ENCODE results near the gene SUPT6H. TPM values are rescaled to one million over a fixed set of nuclear protein-coding genes. Genes with fewer than 3 reads are reported as not detected.

Gene SUPT6H
- total RNA-seq, 4 donors from 2014 or later = 48.7 to 87.3 (median 71.9) TPM

- Histone ChIP-seq H3K9me3 (no peaks in the 10 kb centered on the region), H3K27ac (no peak overlapping the region), H3K4me3 (no peak overlapping the region), H3K27me3 (no peaks in the 10 kb centered on the region), H3K4me1 (no peaks in the 10 kb centered on the region), H3K36me3 (peaks cover 0 to 100% of the 10 kb centered on the region in 2 donors)
- 70% methylated on average over 5 of the region's 8 CpGs; no CpG with 5 or more reads in 1 of the 2 donors for WGBS, 2 donors (ENCODE audit: low coverage in 1 of 2)
- no peak for ATAC-seq
- TF ChIP-seq CTCF (IDR thresholded peaks at IDR 0.05) = no peak
- no peak for TF ChIP-seq POLR2AphosphoS5 (IDR thresholded peaks at IDR 0.05)
- TF ChIP-seq POLR2A (IDR thresholded peaks at IDR 0.05) = no peak
- TF ChIP-seq EP300 (IDR thresholded peaks at IDR 0.05) = no peak
Measured at GRCh38 chr17:28700278-28700677, 38.3 kb downstream of the SUPT6H start.

- WGBS, 2 donors (ENCODE audit: low coverage in 1 of 2) = 80 to 96% methylated on average over 4 of the region's 10 CpGs
- Histone ChIP-seq H3K36me3 (peaks cover 0 to 97% of the 10 kb centered on the region in 2 donors), H3K9me3 (no peaks in the 10 kb centered on the region), H3K27me3 (no peaks in the 10 kb centered on the region), H3K27ac (no peak overlapping the region), H3K4me3 (no peak overlapping the region), H3K4me1 (no peaks in the 10 kb centered on the region)
- TF ChIP-seq EP300 (IDR thresholded peaks at IDR 0.05) = no peak
- TF ChIP-seq POLR2A (IDR thresholded peaks at IDR 0.05) = no peak
- no peak for TF ChIP-seq POLR2AphosphoS5 (IDR thresholded peaks at IDR 0.05)
- TF ChIP-seq CTCF (IDR thresholded peaks at IDR 0.05) = no peak
- no peak for ATAC-seq
Measured at GRCh38 chr17:28700830-28701492, 39.0 kb downstream of the SUPT6H start.

- 46 to 66% methylated on average over 5 to 6 of the region's 10 CpGs for WGBS, 2 donors (ENCODE audit: low coverage in 1 of 2)
- ATAC-seq = no peak
- Histone ChIP-seq H3K4me3 (no peak overlapping the region), H3K27me3 (no peaks in the 10 kb centered on the region), H3K4me1 (no peaks in the 10 kb centered on the region), H3K27ac (no peak overlapping the region), H3K9me3 (no peaks in the 10 kb centered on the region), H3K36me3 (peaks cover 0 to 85% of the 10 kb centered on the region in 2 donors)
- TF ChIP-seq POLR2A (IDR thresholded peaks at IDR 0.05) (no peak), EP300 (IDR thresholded peaks at IDR 0.05) (no peak), CTCF (IDR thresholded peaks at IDR 0.05) (no peak), POLR2AphosphoS5 (IDR thresholded peaks at IDR 0.05) (no peak)
Measured at GRCh38 chr17:28702026-28702751, 40.2 kb downstream of the SUPT6H start.

GRCh38 chr17:28702752-28703150 is 40.7 kb downstream of the SUPT6H start:
- no peak for ATAC-seq
- WGBS, 2 donors (ENCODE audit: low coverage in 1 of 2) = 75% methylated on average over 1 of the region's 3 CpGs; no CpG with 5 or more reads in 1 of the 2 donors
- Histone ChIP-seq H3K4me1 (no peaks in the 10 kb centered on the region), H3K9me3 (no peaks in the 10 kb centered on the region), H3K4me3 (no peak overlapping the region), H3K36me3 (peaks cover 0 to 80% of the 10 kb centered on the region in 2 donors), H3K27me3 (no peaks in the 10 kb centered on the region), H3K27ac (no peak overlapping the region)
- TF ChIP-seq EP300 (IDR thresholded peaks at IDR 0.05) (no peak), CTCF (IDR thresholded peaks at IDR 0.05) (no peak), POLR2A (IDR thresholded peaks at IDR 0.05) (no peak), POLR2AphosphoS5 (IDR thresholded peaks at IDR 0.05) (no peak)
